PC-3 (cell line): ENCODE measurements around the gene TRIM21.

Experiments used
- CTCF ChIP-seq: fragments of 300-600 bp; sonication (generic); conservative IDR thresholded peaks from 2 replicates; pipeline ENCODE4 v1.5.1; 2017; ENCODE audit warnings: antibody characterized with exemption, low read depth, mild to moderate bottlenecking, low read length
- EZH2 ChIP-seq: fragments of 300-600 bp; sonication (generic); IDR thresholded peaks from one replicate; pipeline ENCODE4 v1.6.1; 2017; ENCODE audit warnings: antibody characterized with exemption, mild to moderate bottlenecking, low read length; ENCODE audit not compliant: unreplicated experiment

DNA sequence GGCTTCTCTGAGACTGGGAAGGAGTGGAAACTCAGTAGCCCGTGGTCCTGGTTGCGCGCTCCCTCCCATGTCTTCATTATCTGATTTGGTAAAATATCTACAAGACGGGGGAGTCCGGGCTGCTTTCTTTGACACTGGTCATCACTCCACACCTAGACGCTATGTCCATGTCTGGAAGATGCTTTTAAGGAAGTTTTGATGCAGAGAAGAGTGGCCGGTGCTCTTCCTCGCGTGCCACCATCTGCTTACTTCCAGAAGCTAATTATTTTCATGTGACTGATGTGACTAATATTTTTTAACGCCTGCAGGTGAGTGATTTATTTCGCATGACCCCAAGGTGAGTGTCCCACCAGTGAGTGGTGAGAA is 339 bp upstream of the TRIM21 start:
- TF ChIP-seq CTCF (no peak), EZH2 (no peak)
